T-cell (primary cell): ENCODE data around the gene TDP1. TPM values are rescaled to one million over a fixed set of nuclear protein-coding genes. Genes with fewer than 3 reads are reported as not detected.

Source experiments
- ATAC-seq, 4 experiments: fragments of 200-7000 bp in 3 of 4; fragments of 150-1000 bp in 1 of 4; cut with Tn5 transposase; replicated peaks in 1 of 4; 1 replicate in 3 of 4; 2 replicates in 1 of 4; pipeline ENCODE4 v1.10.0; 2021; ENCODE audit warnings: moderate library complexity in 3 of 4, mild to moderate bottlenecking in 2 of 4, moderate number of reproducible peaks in 1 of 4
- CTCF ChIA-PET, 2 donors: fragments of 300-600 bp; sonication (Branson Sonifier 250); formaldehyde crosslinking; loops; one replicate each; lab custom pipeline; 2022; ENCODE audit warnings: antibody characterized with exemption in 2 of 2; lab: Charles Lee
- POLR2A ChIA-PET, 2 donors: fragments of 300-600 bp; sonication (Branson Sonifier 250); formaldehyde crosslinking; loops; one replicate each; lab custom pipeline; 2022; ENCODE audit warnings: antibody characterized with exemption in 2 of 2; lab: Charles Lee
- DNase-seq, 35 experiments: peaks; one replicate each; pipeline versions ENCODE4 v3.0.0 to v3.0.0-alpha.2; 2013 to 2023
- H3K27ac ChIP-seq: one replicate; pipeline ENCODE4 v1.5.1; 2013; ENCODE audit warnings: low read length
- H3K27me3 ChIP-seq, 2 experiments: replicated peaks in 1 of 2; 1 replicate in 1 of 2; 2 replicates in 1 of 2; pipeline versions ENCODE4 v1.6.1 to v1.7.0; 2013; ENCODE audit warnings: low read length in 1 of 2, mixed read lengths in 1 of 2; ENCODE audit not compliant: control insufficient read depth in 2 of 2, insufficient read depth in 2 of 2; ENCODE audit errors: extremely low read depth in 1 of 2
- H3K36me3 ChIP-seq, 2 donors: 1 replicate in 1 of 2; 2 replicates in 1 of 2; pipeline versions ENCODE4 v1.6.1 to v1.7.0; 2013; ENCODE audit warnings: low read length in 1 of 2; ENCODE audit not compliant: control insufficient read depth in 2 of 2, insufficient read depth in 1 of 2; ENCODE audit errors: extremely low read depth in 1 of 2
- H3K4me1 ChIP-seq, 2 experiments: 1 replicate in 1 of 2; 2 replicates in 1 of 2; pipeline versions ENCODE4 v1.6.1 to v1.7.0; 2013; ENCODE audit warnings: low read length in 2 of 2, mixed read lengths in 1 of 2; ENCODE audit not compliant: insufficient read depth in 2 of 2, control insufficient read depth in 1 of 2; ENCODE audit errors: extremely low read depth in 1 of 2
- H3K4me3 ChIP-seq, 2 donors: 1 replicate in 1 of 2; 2 replicates in 1 of 2; pipeline versions ENCODE4 v1.5.1 to v1.7.0; 2013; ENCODE audit warnings: mild to moderate bottlenecking in 2 of 2, low read length in 1 of 2, moderate library complexity in 1 of 2; ENCODE audit not compliant: control insufficient read depth in 1 of 2; ENCODE audit errors: extremely low read depth in 1 of 2
- H3K9me3 ChIP-seq: 2 replicates; pipeline ENCODE4 v1.7.0; 2013
- H3K27ac Mint-ChIP-seq, 2 donors: one replicate each; pipeline ENCODE4 v1.8.0; 2020 to 2021; ENCODE audit warnings: mild to moderate bottlenecking in 2 of 2, mixed read lengths in 2 of 2
- H3K27me3 Mint-ChIP-seq, 2 donors: one replicate each; pipeline ENCODE4 v1.8.0; 2021 to 2022; ENCODE audit warnings: mixed read lengths in 2 of 2
- H3K36me3 Mint-ChIP-seq: one replicate; pipeline ENCODE4 v1.8.0; 2021; ENCODE audit warnings: mixed read lengths
- H3K4me1 Mint-ChIP-seq, 3 donors: one replicate each; pipeline ENCODE4 v1.8.0; 2020 to 2022; ENCODE audit warnings: mixed read lengths in 3 of 3, mild to moderate bottlenecking in 1 of 3
- H3K4me3 Mint-ChIP-seq, 3 donors: one replicate each; pipeline ENCODE4 v1.8.0; 2020 to 2022; ENCODE audit warnings: mild to moderate bottlenecking in 3 of 3, mixed read lengths in 3 of 3, moderate library complexity in 3 of 3
- H3K9me3 Mint-ChIP-seq, 3 donors: one replicate each; pipeline ENCODE4 v1.8.0; 2020 to 2022; ENCODE audit warnings: mixed read lengths in 3 of 3
- WGBS: methylation state at CpG from one replicate; pipeline ENCODE4 v1.1.5; 2013; ENCODE audit warnings: missing lambda C conversion rate; ENCODE audit not compliant: insufficient coverage; 5-methylcytosine and 5-hydroxymethylcytosine counted together
- total RNA-seq, 35 experiments: library from RNA in 6 of 35; stranded (reverse) in 6 of 35; fragments of 120-200 nt in 1 of 35; gene quantifications; one replicate each; pipeline versions ENCODE4 v1.2.1 to v1.2.4 and lab custom pipeline; 2013 to 2026

TDP1 gene
- total RNA-seq, 5 donors from 2014 or later (not counting 1 experiment from before 2014, with no cell fraction given): 42.8 to 72.9 (median 44.4) TPM

- H3K4me1 Mint-ChIP-seq: no peaks in the 10 kb centered on the region
- no peak overlapping the region for H3K27ac Mint-ChIP-seq
- no peaks in the 10 kb centered on the region for H3K27me3 Mint-ChIP-seq
- POLR2A ChIA-PET: no interaction called here
- WGBS: no CpG with 5 or more reads among the region's 5 CpGs
- H3K36me3 Mint-ChIP-seq: peaks cover 66% of the 10 kb centered on the region
- H3K4me3 Mint-ChIP-seq: no peak overlapping the region
- Histone ChIP-seq H3K9me3 (no peaks in the 10 kb centered on the region), H3K4me3 (no peak overlapping the region), H3K4me1 (no peaks in the 10 kb centered on the region), H3K36me3 (peaks cover 11 to 72% of the 10 kb centered on the region in 2 donors), H3K27me3 (no peaks in the 10 kb centered on the region), H3K27ac (no peak overlapping the region)
- no peak for DNase-seq
- ATAC-seq: no peak
- no peaks in the 10 kb centered on the region for H3K9me3 Mint-ChIP-seq
- CTCF ChIA-PET: interaction anchor here in 1 of 2 donors (1.0 kb wide), 1 partner anchor 16 kb away, joined by 3 read pairs; no protein-coding TSS in a partner anchor
These were observed 33.1 kb downstream of the TDP1 start for GRCh38 chr14:89988787-89989186.

DNA sequence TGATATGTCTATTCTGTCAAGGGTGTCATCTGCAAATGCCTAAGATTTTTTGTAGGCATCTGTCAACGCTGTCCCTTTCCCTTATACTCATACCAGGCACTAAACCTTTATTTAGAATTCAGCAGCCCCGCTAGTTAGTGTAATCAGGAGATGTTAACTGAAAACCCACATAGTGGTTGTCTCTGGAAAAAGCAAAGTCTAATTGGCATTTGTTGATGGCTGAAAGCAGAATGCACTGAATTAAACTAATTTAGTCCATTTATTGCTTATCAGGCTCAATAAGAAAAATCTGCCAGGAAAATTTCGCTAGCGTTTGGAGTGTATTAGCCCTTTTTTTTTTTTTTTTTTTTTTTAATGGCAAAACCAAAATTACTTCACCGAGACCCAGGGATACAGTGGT, 34.5 kb downstream of the TDP1 start:
- ATAC-seq (no peak), DNase-seq (no peak)
- no peaks in the 10 kb centered on the region for H3K27me3 ChIP-seq
- no peaks in the 10 kb centered on the region for H3K27me3 Mint-ChIP-seq
- H3K36me3 Mint-ChIP-seq: peaks cover 66% of the 10 kb centered on the region
- H3K9me3 ChIP-seq: no peaks in the 10 kb centered on the region
- ChIA-PET POLR2A (no interaction called here), CTCF (no interaction called here)
- peaks cover 11 to 74% of the 10 kb centered on the region in 2 donors for H3K36me3 ChIP-seq
- WGBS: no CpG with 5 or more reads among the region's 5 CpGs
- no peaks in the 10 kb centered on the region for H3K4me1 Mint-ChIP-seq
- H3K9me3 Mint-ChIP-seq: no peaks in the 10 kb centered on the region
- H3K4me3 ChIP-seq: no peak overlapping the region
- H3K27ac Mint-ChIP-seq: no peak overlapping the region
- no peaks in the 10 kb centered on the region for H3K4me1 ChIP-seq
- H3K4me3 Mint-ChIP-seq: no peak overlapping the region
- H3K27ac ChIP-seq: no peak overlapping the region

- no peak overlapping the region for H3K4me3 ChIP-seq
- ATAC-seq (no peak), DNase-seq (no peak)
- POLR2A ChIA-PET: interaction anchor here in 1 of 2 donors (1.5 kb wide), 1 partner anchor 12 kb away, joined by 3 read pairs; no protein-coding TSS in a partner anchor
- H3K4me3 Mint-ChIP-seq: no peak overlapping the region
- H3K27ac Mint-ChIP-seq: no peak overlapping the region
- H3K4me1 ChIP-seq: no peaks in the 10 kb centered on the region
- H3K4me1 Mint-ChIP-seq: no peaks in the 10 kb centered on the region
- H3K27me3 Mint-ChIP-seq: no peaks in the 10 kb centered on the region
- H3K27me3 ChIP-seq: no peaks in the 10 kb centered on the region
- H3K36me3 ChIP-seq: peaks cover 12 to 79% of the 10 kb centered on the region in 2 donors
- H3K27ac ChIP-seq: no peak overlapping the region
- WGBS: 100% methylated on average over 1 of the region's 2 CpGs
- CTCF ChIA-PET: no interaction called here
- no peaks in the 10 kb centered on the region for H3K9me3 ChIP-seq
- H3K36me3 Mint-ChIP-seq: peaks cover 72% of the 10 kb centered on the region
- H3K9me3 Mint-ChIP-seq: no peaks in the 10 kb centered on the region
These were observed 35.0 kb downstream of the TDP1 start for GRCh38 chr14:89990623-89991275.

DNA sequence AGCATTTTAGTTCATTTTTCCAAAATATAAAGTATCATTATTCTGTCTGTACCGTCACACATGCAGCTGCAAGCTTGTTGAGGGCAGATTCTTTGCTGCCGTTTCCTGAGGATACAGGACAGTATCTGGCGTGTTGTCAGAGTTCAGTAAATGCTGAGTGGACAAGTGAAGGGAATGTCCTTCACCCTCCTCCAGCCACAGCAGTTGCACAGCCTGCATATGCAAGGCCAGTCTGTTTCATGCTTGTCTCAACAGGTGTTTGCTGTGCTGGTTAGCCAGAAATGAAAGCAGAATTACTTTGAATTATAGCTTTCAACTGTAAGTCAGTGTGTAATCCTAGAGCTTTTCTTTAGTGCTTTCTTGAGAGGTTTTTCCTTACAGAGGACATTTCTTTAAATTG, 36.5 kb downstream of the TDP1 start:
- ChIA-PET POLR2A (interaction anchor here in 1 of 2 donors (1.5 kb wide), 1 partner anchor 14 kb away, joined by 3 read pairs; no protein-coding TSS in a partner anchor), CTCF (no interaction called here)
- no peak overlapping the region for H3K4me3 Mint-ChIP-seq
- no peaks in the 10 kb centered on the region for H3K9me3 ChIP-seq
- H3K27ac ChIP-seq: no peak overlapping the region
- ATAC-seq: no peak
- H3K4me1 ChIP-seq: no peaks in the 10 kb centered on the region
- no peak for DNase-seq
- H3K36me3 ChIP-seq: peaks cover 15 to 79% of the 10 kb centered on the region in 2 donors
- no peaks in the 10 kb centered on the region for H3K27me3 ChIP-seq
- H3K4me1 Mint-ChIP-seq: peaks cover 0 to 6% (median 0%) of the 10 kb centered on the region in 3 donors
- no peak overlapping the region for H3K4me3 ChIP-seq
- no peaks in the 10 kb centered on the region for H3K9me3 Mint-ChIP-seq
- no CpG with 5 or more reads among the region's 3 CpGs for WGBS
- H3K36me3 Mint-ChIP-seq: peaks cover 74% of the 10 kb centered on the region
- H3K27ac Mint-ChIP-seq: no peak overlapping the region
- H3K27me3 Mint-ChIP-seq: no peaks in the 10 kb centered on the region

DNA sequence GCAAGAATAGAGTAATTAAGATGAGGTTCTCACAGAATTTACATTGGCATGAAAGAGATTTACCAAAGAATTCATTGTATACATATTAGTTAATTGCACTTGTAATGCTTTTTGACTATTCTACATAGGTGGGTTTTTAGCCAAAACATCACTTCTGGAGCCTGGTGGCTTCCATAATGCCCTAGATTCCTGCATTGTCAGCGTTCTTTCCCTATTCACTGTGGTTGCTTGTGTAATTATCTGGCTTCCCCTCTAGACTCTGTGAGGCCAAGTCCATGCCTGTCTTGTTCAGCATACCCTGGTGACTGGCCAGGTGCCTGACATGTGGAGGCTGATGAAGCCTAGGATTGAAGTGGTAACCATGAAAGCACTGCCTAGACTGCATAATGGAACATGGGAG, 41.2 kb downstream of the TDP1 start:
- peaks cover 70% of the 10 kb centered on the region for H3K36me3 Mint-ChIP-seq
- H3K27ac ChIP-seq: no peak overlapping the region
- no peaks in the 10 kb centered on the region for H3K27me3 ChIP-seq
- no peaks in the 10 kb centered on the region for H3K9me3 Mint-ChIP-seq
- ChIA-PET POLR2A (interaction anchor here in 1 of 2 donors (0.7 kb wide), 1 partner anchor 12 kb away, joined by 4 read pairs; no protein-coding TSS in a partner anchor), CTCF (no interaction called here)
- H3K4me1 Mint-ChIP-seq: peaks cover 0 to 6% (median 0%) of the 10 kb centered on the region in 3 donors
- H3K9me3 ChIP-seq: no peaks in the 10 kb centered on the region
- no peaks in the 10 kb centered on the region for H3K4me1 ChIP-seq
- no peak overlapping the region for H3K27ac Mint-ChIP-seq
- H3K4me3 Mint-ChIP-seq: no peak overlapping the region
- ATAC-seq (no peak), DNase-seq (no peak)
- H3K36me3 ChIP-seq: peaks cover 4 to 71% of the 10 kb centered on the region in 2 donors
- H3K4me3 ChIP-seq: no peak overlapping the region
- no peaks in the 10 kb centered on the region for H3K27me3 Mint-ChIP-seq
- no CpG with 5 or more reads among the region's 1 CpG for WGBS

- ChIA-PET CTCF (no interaction called here), POLR2A (no interaction called here)
- no peaks in the 10 kb centered on the region for H3K27me3 ChIP-seq
- Mint-ChIP-seq H3K27ac (no peak overlapping the region), H3K9me3 (no peaks in the 10 kb centered on the region), H3K4me3 (no peak overlapping the region), H3K27me3 (no peaks in the 10 kb centered on the region), H3K4me1 (peaks cover 6 to 10% (median 8%) of the 10 kb centered on the region in 3 donors), H3K36me3 (peaks cover 68% of the 10 kb centered on the region)
- DNase-seq (no peak), ATAC-seq (no peak)
- H3K27ac ChIP-seq: no peak overlapping the region
- no CpG with 5 or more reads among the region's 2 CpGs for WGBS
- no peaks in the 10 kb centered on the region for H3K4me1 ChIP-seq
- no peaks in the 10 kb centered on the region for H3K9me3 ChIP-seq
- no peak overlapping the region for H3K4me3 ChIP-seq
- H3K36me3 ChIP-seq: peaks cover 5 to 57% of the 10 kb centered on the region in 2 donors
These were observed 45.2 kb downstream of the TDP1 start for GRCh38 chr14:90000935-90001334.
